Hepatocyte (in vitro differentiated cells): Measurements from ENCODE around the gene CRYBA1.

ENCODE experiments used
- EZH2 ChIP-seq: fragments of 200-600 bp; sonication (generic); IDR thresholded peaks from 2 replicates; pipeline ENCODE4 v1.6.1; 2016; ENCODE audit warnings: antibody characterized with exemption, mild to moderate bottlenecking, borderline replicate concordance
- TF ChIP-seq, protein P1 (sequence below): fragments of 200-600 bp; sonication (generic); IDR thresholded peaks from 2 replicates; pipeline ENCODE4 v1.5.1; 2016; ENCODE audit warnings: antibody characterized with exemption, mild to moderate bottlenecking; ENCODE audit not compliant: poor library complexity

DNA sequence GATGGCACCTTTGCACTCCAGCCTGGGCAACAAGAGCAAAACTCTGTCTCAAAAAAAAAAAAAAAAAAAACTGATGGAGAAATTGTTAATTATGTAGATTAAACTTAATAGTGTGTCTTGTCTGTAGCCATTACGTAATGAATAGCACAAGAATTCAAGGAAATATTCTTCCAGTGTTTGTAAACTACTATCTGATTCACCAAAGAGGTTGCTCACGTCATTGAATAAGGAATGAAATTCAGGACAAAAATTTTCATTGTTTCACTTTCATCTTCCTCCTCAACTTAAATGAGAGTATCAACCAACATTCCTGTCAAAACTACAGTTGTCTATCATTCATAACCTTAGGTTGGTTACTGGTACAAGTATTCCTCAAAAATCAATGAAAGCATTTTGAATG, 35.8 kb upstream of the CRYBA1 start:
- TF ChIP-seq, protein P1, sequence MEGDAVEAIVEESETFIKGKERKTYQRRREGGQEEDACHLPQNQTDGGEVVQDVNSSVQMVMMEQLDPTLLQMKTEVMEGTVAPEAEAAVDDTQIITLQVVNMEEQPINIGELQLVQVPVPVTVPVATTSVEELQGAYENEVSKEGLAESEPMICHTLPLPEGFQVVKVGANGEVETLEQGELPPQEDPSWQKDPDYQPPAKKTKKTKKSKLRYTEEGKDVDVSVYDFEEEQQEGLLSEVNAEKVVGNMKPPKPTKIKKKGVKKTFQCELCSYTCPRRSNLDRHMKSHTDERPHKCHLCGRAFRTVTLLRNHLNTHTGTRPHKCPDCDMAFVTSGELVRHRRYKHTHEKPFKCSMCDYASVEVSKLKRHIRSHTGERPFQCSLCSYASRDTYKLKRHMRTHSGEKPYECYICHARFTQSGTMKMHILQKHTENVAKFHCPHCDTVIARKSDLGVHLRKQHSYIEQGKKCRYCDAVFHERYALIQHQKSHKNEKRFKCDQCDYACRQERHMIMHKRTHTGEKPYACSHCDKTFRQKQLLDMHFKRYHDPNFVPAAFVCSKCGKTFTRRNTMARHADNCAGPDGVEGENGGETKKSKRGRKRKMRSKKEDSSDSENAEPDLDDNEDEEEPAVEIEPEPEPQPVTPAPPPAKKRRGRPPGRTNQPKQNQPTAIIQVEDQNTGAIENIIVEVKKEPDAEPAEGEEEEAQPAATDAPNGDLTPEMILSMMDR = no peak
- no peak for TF ChIP-seq EZH2
